GM12873 (cell line): ENCODE data around the gene KLHL40.

ENCODE experiments used
- TF ChIP-seq, protein P1 (sequence below): IDR thresholded peaks from 2 replicates; pipeline ENCODE4 v1.5.1; 2012; ENCODE audit warnings: low read depth, mild to moderate bottlenecking, moderate library complexity, low read length, control low read depth; ENCODE audit not compliant: insufficient read depth; ENCODE audit errors: missing control alignments

KLHL40 gene

GRCh38 chr3:42689421-42690014, 4.2 kb downstream of the KLHL40 start:
- TF ChIP-seq, protein P1, sequence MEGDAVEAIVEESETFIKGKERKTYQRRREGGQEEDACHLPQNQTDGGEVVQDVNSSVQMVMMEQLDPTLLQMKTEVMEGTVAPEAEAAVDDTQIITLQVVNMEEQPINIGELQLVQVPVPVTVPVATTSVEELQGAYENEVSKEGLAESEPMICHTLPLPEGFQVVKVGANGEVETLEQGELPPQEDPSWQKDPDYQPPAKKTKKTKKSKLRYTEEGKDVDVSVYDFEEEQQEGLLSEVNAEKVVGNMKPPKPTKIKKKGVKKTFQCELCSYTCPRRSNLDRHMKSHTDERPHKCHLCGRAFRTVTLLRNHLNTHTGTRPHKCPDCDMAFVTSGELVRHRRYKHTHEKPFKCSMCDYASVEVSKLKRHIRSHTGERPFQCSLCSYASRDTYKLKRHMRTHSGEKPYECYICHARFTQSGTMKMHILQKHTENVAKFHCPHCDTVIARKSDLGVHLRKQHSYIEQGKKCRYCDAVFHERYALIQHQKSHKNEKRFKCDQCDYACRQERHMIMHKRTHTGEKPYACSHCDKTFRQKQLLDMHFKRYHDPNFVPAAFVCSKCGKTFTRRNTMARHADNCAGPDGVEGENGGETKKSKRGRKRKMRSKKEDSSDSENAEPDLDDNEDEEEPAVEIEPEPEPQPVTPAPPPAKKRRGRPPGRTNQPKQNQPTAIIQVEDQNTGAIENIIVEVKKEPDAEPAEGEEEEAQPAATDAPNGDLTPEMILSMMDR = no peak

DNA sequence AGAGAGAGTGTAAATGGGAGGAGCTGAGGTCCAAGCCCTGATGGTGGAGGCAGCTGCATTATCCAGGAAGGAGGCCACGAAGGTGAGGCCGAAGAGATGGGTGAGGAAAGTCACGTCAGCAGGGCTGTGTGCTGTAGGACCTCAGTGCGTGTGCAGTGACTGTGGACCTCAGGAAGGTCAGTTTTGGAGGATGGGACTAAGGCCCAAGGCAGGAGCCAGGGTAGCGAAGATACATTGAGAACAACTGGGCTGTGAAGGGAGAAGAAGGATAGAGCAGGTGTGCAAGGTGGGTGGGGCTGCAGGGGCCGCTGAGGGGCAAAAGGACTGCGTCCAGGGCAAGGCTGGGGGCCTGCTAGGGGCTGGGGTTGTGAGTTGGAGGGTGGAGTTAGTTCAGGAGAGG, 4.9 kb downstream of the KLHL40 start:
- TF ChIP-seq, protein P1 = no peak

GRCh38 chr3:42690766-42691680, 5.7 kb downstream of the KLHL40 start:
- TF ChIP-seq, protein P1 = no peak

- TF ChIP-seq, protein P1 = no peak
Measured at GRCh38 chr3:42691816-42692666, 6.7 kb downstream of the KLHL40 start.

DNA sequence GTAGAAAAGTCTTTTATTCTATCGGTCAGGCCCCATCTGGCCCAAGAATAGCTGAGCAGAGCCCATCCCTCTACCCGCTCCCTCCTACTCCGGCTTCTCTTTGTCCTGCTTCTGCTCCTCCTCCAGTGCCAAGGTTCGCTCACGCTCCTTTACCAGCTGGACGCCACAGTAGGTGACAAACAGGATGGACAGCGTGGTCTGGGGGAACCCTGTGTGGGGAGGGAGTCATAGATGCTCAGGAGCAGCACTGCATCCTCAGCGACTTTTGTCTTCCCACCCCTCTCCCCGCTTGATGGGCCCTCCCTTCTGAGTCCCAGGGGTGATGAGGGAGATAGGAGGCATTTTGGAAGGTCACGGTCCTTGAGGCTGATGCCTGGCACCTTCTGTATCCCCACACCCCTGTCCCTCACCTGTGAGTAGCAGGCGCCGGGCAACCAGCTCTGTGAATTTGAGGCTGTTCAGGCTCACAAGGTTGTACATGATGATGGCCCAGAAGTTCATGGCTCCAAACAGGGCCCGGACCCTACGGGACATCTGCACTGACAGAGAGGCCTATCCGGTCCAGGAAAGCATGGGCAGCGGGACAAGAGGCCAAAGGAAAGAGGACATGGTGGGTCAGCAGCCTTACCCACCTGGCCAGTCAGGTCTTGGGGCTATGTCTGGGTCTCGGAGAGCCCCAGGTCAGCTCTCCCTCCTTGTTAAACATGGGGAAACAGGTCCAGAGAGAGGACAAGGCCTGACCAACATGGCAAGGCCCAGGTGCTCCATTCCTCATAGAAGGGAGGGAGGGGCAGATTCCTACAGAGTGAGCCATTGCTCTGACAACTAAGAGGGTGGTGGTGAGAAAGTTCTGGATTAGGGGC, 7.6 kb downstream of the KLHL40 start:
- TF ChIP-seq, protein P1 = no peak

GRCh38 chr3:42693530-42693930, 8.2 kb downstream of the KLHL40 start:
- TF ChIP-seq, protein P1 = no peak
